ENCODE measurements around the gene KRTAP21-1.
"Not testable (repeated sequence)": the region's sequence is repeated elsewhere in the genome, so short reads cannot be mapped to it uniquely, and the experiment has no call there.

DNA sequence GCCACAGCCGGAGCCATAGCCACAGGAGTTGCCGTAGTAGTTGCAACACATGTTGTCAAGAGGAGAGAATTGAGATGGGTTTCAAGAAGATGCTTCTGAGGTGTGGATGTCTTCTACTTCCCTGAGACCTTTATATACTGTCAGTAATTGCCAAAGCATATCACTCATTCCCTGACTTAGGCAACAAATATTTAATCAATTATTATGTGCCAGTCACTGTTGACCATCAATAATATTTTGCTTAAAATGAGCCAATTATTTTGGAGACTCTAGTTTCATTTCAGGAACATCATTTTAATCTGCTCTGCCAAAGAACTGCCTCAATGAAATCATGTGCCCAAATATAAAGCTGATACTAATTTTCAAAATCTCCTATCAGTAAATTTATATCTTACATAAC lies at the start of gene KRTAP21-1:
- TF ChIP-seq CTCF (IDR thresholded peaks at IDR 0.05); POLR2A (IDR thresholded peaks at IDR 0.05); POLR2AphosphoS5 (IDR thresholded peaks at IDR 0.05; ENCODE audit: insufficient read depth in 1 of 2, low read depth in 1 of 2): not testable (repeated sequence)

Measured in vagina (tissue), 2 donors.